AG04450 (cell line): ENCODE measurements around the gene SLC33A1. TPM values are rescaled to one million over a fixed set of nuclear protein-coding genes. Genes with fewer than 3 reads are reported as not detected.

Source experiments
- CTCF ChIA-PET: fragments of 300-600, 350-600 bp; formaldehyde crosslinking; extraction: SDS; loops from one replicate; lab custom pipeline; 2022; ENCODE audit warnings: antibody characterized with exemption, inconsistent platforms; lab: Charles Lee
- POLR2A ChIA-PET: fragments of 350-600 bp; formaldehyde crosslinking; extraction: SDS; loops from one replicate; lab custom pipeline; 2021; ENCODE audit warnings: antibody characterized with exemption, inconsistent platforms; lab: Yijun Ruan, JAX
- DNase-seq: peaks from one replicate; pipeline ENCODE4 v3.0.0-alpha.2; 2011; ENCODE audit warnings: low read depth, low spot score
- H3K27ac ChIP-seq: one replicate; pipeline ENCODE4 v1.5.1; 2012; ENCODE audit warnings: low read depth, low read length, control low read depth
- H3K27me3 ChIP-seq: one replicate; pipeline ENCODE4 v1.6.0; 2012; ENCODE audit warnings: low read length; ENCODE audit not compliant: control insufficient read depth, insufficient read depth
- H3K4me3 ChIP-seq: 2 replicates; pipeline ENCODE4 v1.5.1; 2011; ENCODE audit warnings: mild to moderate bottlenecking, low read depth, low read length, control low read depth
- H3K9me3 ChIP-seq: 2 replicates; pipeline ENCODE4 v1.5.1; 2012; ENCODE audit warnings: low read length; ENCODE audit not compliant: control insufficient read depth, insufficient read depth
- CTCF ChIP-seq: IDR thresholded peaks from 2 replicates; pipeline ENCODE4 v1.5.1; 2011; ENCODE audit warnings: low read depth, low read length, control low read depth, inconsistent platforms
- polyA minus RNA-seq: library from RNA; depleted of rRNA, polyadenylated mRNA; stranded (reverse); fragments of >200 nt; gene quantifications from 2 replicates; pipeline ENCODE4 v1.2.3, GENCODE V29; 2011; rRNA and poly(A)+ RNA removed
- polyA plus RNA-seq: library from polyadenylated mRNA; depleted of rRNA; stranded (reverse); fragments of >200 nt; gene quantifications from 2 replicates; pipeline ENCODE4 v1.2.3, GENCODE V29; 2011; rRNA removed

The SLC33A1 gene
- polyA plus RNA-seq: 23.0 and 27.8 TPM in 2 replicates
- polyA minus RNA-seq: 24.7 and 34.3 TPM in 2 replicates

GRCh38 chr3:155854141-155854940 lies at the start of gene SLC33A1:
Gene SLC33A1 (minus strand): TSS chr3:155854427. CDS start chr3:155853997, 430 bp downstream.
- peak; percentile 98 for DNase-seq
- Histone ChIP-seq H3K27me3 (no peaks in the 10 kb centered on the region), H3K27ac (peak within 1 kb of the TSS; percentile 98), H3K4me3 (peak within 1 kb of the TSS; percentile 97), H3K9me3 (peaks cover 5% of the 10 kb centered on the region; the same call in 1 of the 2 replicates)
- POLR2A ChIA-PET: interaction anchor here (0.5 to 1.8 kb wide), 5 partner anchors 13 to 92 kb away, joined by 3 to 7 read pairs (median 4); partner anchors contain the start of genes C3orf33 and GMPS
- CTCF ChIA-PET: interaction anchor here (5.9 kb wide), 1 partner anchor 49 kb away, joined by 40 read pairs; the partner anchor contains the start of gene C3orf33
- TF ChIP-seq CTCF: no peak

GRCh38 chr3:155895379-155895900 lies 41.2 kb upstream of the SLC33A1 start:
- Histone ChIP-seq H3K27me3 (no peaks in the 10 kb centered on the region), H3K27ac (no peak overlapping the region), H3K4me3 (no peak overlapping the region), H3K9me3 (no peaks in the 10 kb centered on the region)
- TF ChIP-seq CTCF: no peak
- DNase-seq: no peak
- POLR2A ChIA-PET: no interaction called here
- CTCF ChIA-PET: interaction anchor here (1.1 kb wide), 1 partner anchor 89 kb away, joined by 7 read pairs; the partner anchor contains the start of gene C3orf33

GRCh38 chr3:155891321-155891720 lies 37.1 kb upstream of the SLC33A1 start:
- Histone ChIP-seq H3K4me3 (no peak overlapping the region), H3K27ac (no peak overlapping the region), H3K9me3 (no peaks in the 10 kb centered on the region), H3K27me3 (no peaks in the 10 kb centered on the region)
- TF ChIP-seq CTCF: no peak
- CTCF ChIA-PET: no interaction called here
- DNase-seq: no peak
- POLR2A ChIA-PET: no interaction called here

- CTCF ChIA-PET: interaction anchor here (1.1 kb wide), 1 partner anchor 21 kb away, joined by 3 read pairs; no protein-coding TSS in a partner anchor
- Histone ChIP-seq H3K9me3 (no peaks in the 10 kb centered on the region), H3K27me3 (no peaks in the 10 kb centered on the region), H3K27ac (no peak overlapping the region), H3K4me3 (no peak overlapping the region)
- peak; percentile 18 for DNase-seq
- POLR2A ChIA-PET: no interaction called here
- TF ChIP-seq CTCF: no peak
Measured at GRCh38 chr3:155890671-155891190, 36.5 kb upstream of the SLC33A1 start.
